ENCODE results near the gene FNDC5.

GRCh38 chr1:32869923-32870614 lies 643 bp downstream of the FNDC5 start:
- no peak for TF ChIP-seq CTCF (IDR thresholded peaks at IDR 0.05)
- no peak for TF ChIP-seq EP300 (IDR thresholded peaks at IDR 0.05)
- no peak for TF ChIP-seq POLR2AphosphoS5 (IDR thresholded peaks at IDR 0.05)
- no peak for TF ChIP-seq POLR2A (IDR thresholded peaks at IDR 0.05; ENCODE audit: low read depth)

Measured in esophagus muscularis mucosa (tissue), 4 donors.